IMR-90 (cell line): ENCODE data around the gene TIMM29. TPM values are rescaled to one million over a fixed set of nuclear protein-coding genes. Genes with fewer than 3 reads are reported as not detected.

Source experiments
- ATAC-seq: fragments of 200-7000 bp; cut with Tn5 transposase; 2 replicates; pipeline ENCODE4 v1.9.1; 2020; ENCODE audit warnings: low read depth, mild to moderate bottlenecking, moderate library complexity
- BruUV-seq: library from RNA; stranded (reverse); fragments of 400-500 nt; replicated peaks from 2 replicates; lab custom pipeline; 2021; lab: Mats Ljungman, UMichigan
- CTCF ChIA-PET: fragments of 300-600 bp; formaldehyde crosslinking; extraction: SDS; loops from one replicate; lab custom pipeline; 2021; ENCODE audit warnings: antibody characterized with exemption; lab: Yijun Ruan, JAX
- POLR2A ChIA-PET: fragments of 300-600 bp; sonication (Branson Sonifier 250); formaldehyde crosslinking; loops from one replicate; lab custom pipeline; 2022; ENCODE audit warnings: antibody characterized with exemption; ENCODE audit not compliant: unreplicated experiment; lab: Charles Lee
- DNase-seq: peaks from one replicate; pipeline ENCODE4 v3.0.0; 2013
- H2AFZ ChIP-seq: replicated peaks from 2 replicates; pipeline ENCODE3; 2013; ENCODE audit warnings: low read length, mild to moderate bottlenecking; ENCODE audit not compliant: poor library complexity
- H2AK5ac ChIP-seq: 2 replicates; pipeline ENCODE4 v1.6.1; 2013; ENCODE audit warnings: low read depth, low read length, inconsistent platforms
- H2AK9ac ChIP-seq: replicated peaks from 2 replicates; pipeline ENCODE3; 2013; ENCODE audit warnings: mild to moderate bottlenecking, low read depth, low read length, moderate library complexity; ENCODE audit not compliant: poor library complexity
- H2BK120ac ChIP-seq: 2 replicates; pipeline ENCODE4 v1.6.1; 2013; ENCODE audit warnings: low read depth, low read length, inconsistent platforms
- H2BK15ac ChIP-seq: 3 replicates; pipeline ENCODE4 v1.6.1; 2013; ENCODE audit warnings: low read depth, low read length, inconsistent platforms
- H2BK20ac ChIP-seq: 2 replicates; pipeline ENCODE4 v1.6.1; 2013; ENCODE audit warnings: low read depth, mild to moderate bottlenecking, inconsistent platforms, low read length, moderate library complexity
- H2BK5ac ChIP-seq: 2 replicates; pipeline ENCODE4 v1.6.1; 2013; ENCODE audit warnings: mild to moderate bottlenecking, low read depth, low read length, inconsistent platforms; ENCODE audit not compliant: poor library complexity, severe bottlenecking
- H3K14ac ChIP-seq: replicated peaks from 2 replicates; pipeline ENCODE4 v1.6.1; 2013; ENCODE audit warnings: low read depth, low read length, inconsistent platforms
- H3K18ac ChIP-seq: 2 replicates; pipeline ENCODE4 v1.6.1; 2013; ENCODE audit warnings: low read depth, low read length, control low read depth
- H3K23ac ChIP-seq: 2 replicates; pipeline ENCODE4 v1.6.1; 2013; ENCODE audit warnings: low read depth, low read length, inconsistent platforms
- H3K27ac ChIP-seq: 2 replicates; pipeline ENCODE4 v1.5.1; 2013; ENCODE audit warnings: mild to moderate bottlenecking, control low read depth, low read length; ENCODE audit not compliant: insufficient read depth
- H3K27me3 ChIP-seq: 2 replicates; pipeline ENCODE4 v1.6.1; 2013; ENCODE audit warnings: low read length; ENCODE audit not compliant: control insufficient read depth, insufficient read depth
- H3K36me3 ChIP-seq: 2 replicates; pipeline ENCODE4 v1.6.1; 2013; ENCODE audit warnings: low read length, mixed read lengths; ENCODE audit not compliant: control insufficient read depth, insufficient read depth
- H3K4ac ChIP-seq: 2 replicates; pipeline ENCODE4 v1.6.1; 2013; ENCODE audit warnings: low read depth, low read length, inconsistent platforms
- H3K4me1 ChIP-seq: 2 replicates; pipeline ENCODE4 v1.6.1; 2013; ENCODE audit warnings: low read length, mixed read lengths; ENCODE audit not compliant: control insufficient read depth, insufficient read depth
- H3K4me2 ChIP-seq: 2 replicates; pipeline ENCODE4 v1.6.1; 2013; ENCODE audit warnings: low read depth, mild to moderate bottlenecking, control low read depth, low read length, moderate library complexity
- H3K4me3 ChIP-seq: 2 replicates; pipeline ENCODE4 v1.5.1; 2013; ENCODE audit warnings: low read depth, mild to moderate bottlenecking, control low read depth, low read length, moderate library complexity; ENCODE audit not compliant: insufficient read depth
- H3K56ac ChIP-seq: 2 replicates; pipeline ENCODE4 v1.6.1; 2013; ENCODE audit warnings: low read length, inconsistent platforms; ENCODE audit not compliant: insufficient read depth; ENCODE audit errors: extremely low read depth
- H3K79me1 ChIP-seq, 2 experiments: 2 replicates each; pipeline ENCODE4 v1.6.1; 2013; ENCODE audit warnings: low read length in 2 of 2, inconsistent platforms in 1 of 2, low read depth in 1 of 2
- H3K9ac ChIP-seq: 2 replicates; pipeline ENCODE4 v1.6.1; 2013; ENCODE audit warnings: low read depth, low read length, control low read depth
- H3K9me1 ChIP-seq: 2 replicates; pipeline ENCODE4 v1.6.1; 2013; ENCODE audit warnings: low read length, inconsistent platforms; ENCODE audit not compliant: insufficient read depth
- H3K9me3 ChIP-seq: 2 replicates; pipeline ENCODE4 v1.6.1; 2013; ENCODE audit warnings: low read length; ENCODE audit not compliant: control insufficient read depth, insufficient read depth
- H4K20me1 ChIP-seq: 2 replicates; pipeline ENCODE4 v1.6.1; 2013; ENCODE audit warnings: low read length, inconsistent platforms; ENCODE audit not compliant: insufficient read depth
- H4K5ac ChIP-seq: 2 replicates; pipeline ENCODE4 v1.6.1; 2013; ENCODE audit warnings: mild to moderate bottlenecking, low read depth, low read length, control low read depth
- H4K8ac ChIP-seq, 2 experiments: 2 replicates each; pipeline ENCODE4 v1.6.1; 2013; ENCODE audit warnings: low read depth in 2 of 2, low read length in 2 of 2, control low read depth in 1 of 2, inconsistent platforms in 1 of 2
- H4K91ac ChIP-seq: 2 replicates; pipeline ENCODE4 v1.6.1; 2013; ENCODE audit warnings: low read depth, low read length, inconsistent platforms; ENCODE audit not compliant: insufficient read depth
- MAZ ChIP-seq: IDR thresholded peaks from 2 replicates; pipeline ENCODE4 v1.6.1; 2012; ENCODE audit warnings: low read depth, mild to moderate bottlenecking, low read length, improper control_type of control experiment, moderate library complexity, borderline replicate concordance
- POLR2A ChIP-seq: IDR thresholded peaks from 2 replicates; pipeline ENCODE4 v1.6.1; 2012; ENCODE audit warnings: mild to moderate bottlenecking, low read depth, low read length
- USF2 ChIP-seq: fragments of 150-350 bp; IDR thresholded peaks from 2 replicates; pipeline ENCODE4 v1.6.1; 2017; ENCODE audit warnings: mild to moderate bottlenecking, antibody characterized with exemption, low read length, low read depth
- WGBS, 2 experiments: methylation state at CpG; one replicate each; pipeline versions ENCODE4 v1.1.5 to v1.1.7; 2013; ENCODE audit warnings: missing lambda C conversion rate in 2 of 2; ENCODE audit not compliant: insufficient read length in 1 of 2; ENCODE audit errors: extremely low coverage in 2 of 2; 5-methylcytosine and 5-hydroxymethylcytosine counted together
- dilution Hi-C: fragments of 300-500 bp; cut with HindIII; formaldehyde crosslinking; loops from one replicate; pipeline ENCODE4 v1.14.3; 2018; ENCODE audit warnings: low sequenced_read_pairs; ENCODE audit not compliant: unreplicated experiment
- in situ Hi-C: fragments of 300-500 bp; cut with MboI; formaldehyde crosslinking; loops from 3 replicates; pipeline ENCODE4 v1.14.3; 2019; ENCODE audit warnings: low sequenced_read_pairs, inconsistent platforms, mixed read lengths
- intact Hi-C: fragments of 100-400 bp; cut with micrococcal nuclease; formaldehyde crosslinking; loops from 2 replicates; pipeline ENCODE4 v1.10.0; 2022
- polyA plus RNA-seq, 3 experiments: library from polyadenylated mRNA; depleted of rRNA; stranded (reverse); fragments of >200 nt; gene quantifications; 2 replicates each; pipeline ENCODE4 v1.2.3, GENCODE V29; 2012; ENCODE audit warnings: low replicate concordance in 1 of 3
- total RNA-seq: library from RNA; depleted of rRNA; stranded (reverse); fragments of >200 nt; gene quantifications from 2 replicates; pipeline ENCODE4 v1.2.3, GENCODE V29; 2012
- TF ChIP-seq, protein P1 (sequence below): conservative IDR thresholded peaks from 2 replicates; pipeline ENCODE4 v1.5.1; 2012; ENCODE audit warnings: mild to moderate bottlenecking, low read depth, low read length, improper control_type of control experiment

TIMM29 gene
- total and polyA plus RNA-seq, 2 of the 4 experiments (the other 2 are of a cell fraction): 9.3 to 13.4 TPM

DNA sequence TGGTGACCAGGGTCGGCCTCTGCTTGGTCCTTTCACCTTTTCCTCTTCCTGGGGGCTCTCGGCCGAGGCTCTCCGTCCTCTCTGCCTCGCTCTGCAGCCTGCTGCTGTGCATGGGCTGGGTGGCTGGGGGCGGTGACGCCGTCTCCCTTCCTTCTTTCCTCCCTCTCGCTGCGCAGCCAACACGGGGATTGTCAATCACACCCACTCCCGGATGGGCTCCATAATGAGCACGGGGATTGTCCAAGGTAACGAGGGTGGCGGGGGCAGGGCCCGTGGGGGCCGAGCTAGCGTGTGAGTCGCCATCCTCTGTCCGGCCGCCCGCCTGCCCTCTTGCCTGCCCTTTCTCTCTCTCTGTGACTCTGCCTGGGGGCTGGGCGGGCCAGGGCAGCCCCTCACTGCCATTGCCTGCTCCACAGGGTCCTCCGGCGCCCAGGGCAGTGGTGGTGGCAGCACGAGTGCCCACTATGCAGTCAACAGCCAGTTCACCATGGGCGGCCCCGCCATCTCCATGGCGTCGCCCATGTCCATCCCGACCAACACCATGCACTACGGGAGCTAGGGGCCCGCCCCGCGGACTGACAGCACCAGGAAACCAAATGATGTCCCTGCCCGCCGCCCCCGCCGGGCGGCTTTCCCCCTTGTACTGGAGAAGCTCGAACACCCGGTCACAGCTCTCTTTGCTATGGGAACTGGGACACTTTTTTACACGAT, 7.3 kb upstream of the TIMM29 start:
- 0 out of 2 replicates have a peak, but pooled peaks have one; percentile 5 for ATAC-seq

More for the DNA sequence above, 7.3 kb upstream of the TIMM29 start:
- WGBS, 2 experiments: 89% methylated on average over 32 of the region's 43 CpGs; no CpG with 5 or more reads in 1 of the 2 experiments
- Histone ChIP-seq H3K9me1 (no peaks in the 10 kb centered on the region), H2BK20ac (no peak overlapping the region), H2BK120ac (no peak overlapping the region), H4K5ac (no peak overlapping the region), H3K23ac (no peak overlapping the region), H2BK15ac (no peak overlapping the region), H3K4me2 (no peak overlapping the region), H3K9me3 (no peaks in the 10 kb centered on the region), H2AFZ (no peak overlapping the region), H3K14ac (no peak overlapping the region), H3K18ac (no peak overlapping the region), H3K4me1 (no peaks in the 10 kb centered on the region), H2BK5ac (no peak overlapping the region), H4K8ac (no peak overlapping the region), H3K79me1 (peaks cover 4 to 10% of the 10 kb centered on the region in 2 experiments; a peak in 3 of 4 replicates), H3K4me3 (no peak overlapping the region), H2AK5ac (no peak overlapping the region), H3K27ac (no peak overlapping the region), H4K91ac (no peak overlapping the region), H3K27me3 (no peaks in the 10 kb centered on the region), H3K4ac (no peak overlapping the region), H3K56ac (no peak overlapping the region), H2AK9ac (no peak overlapping the region), H3K36me3 (peaks cover 64% of the 10 kb centered on the region), H3K9ac (no peak overlapping the region), H4K20me1 (0 out of 2 replicates have a peak, but pooled peaks cover 5% of the 10 kb centered on the region)
- dilution Hi-C loops: no loop called here
- intact Hi-C loops: no loop called here
- DNase-seq: no peak
- BruUV-seq: no TSS peak
- ChIA-PET POLR2A (no interaction called here), CTCF (no interaction called here)
- TF ChIP-seq MAZ (no peak), POLR2A (no peak), USF2 (no peak)
- TF ChIP-seq, protein P1, sequence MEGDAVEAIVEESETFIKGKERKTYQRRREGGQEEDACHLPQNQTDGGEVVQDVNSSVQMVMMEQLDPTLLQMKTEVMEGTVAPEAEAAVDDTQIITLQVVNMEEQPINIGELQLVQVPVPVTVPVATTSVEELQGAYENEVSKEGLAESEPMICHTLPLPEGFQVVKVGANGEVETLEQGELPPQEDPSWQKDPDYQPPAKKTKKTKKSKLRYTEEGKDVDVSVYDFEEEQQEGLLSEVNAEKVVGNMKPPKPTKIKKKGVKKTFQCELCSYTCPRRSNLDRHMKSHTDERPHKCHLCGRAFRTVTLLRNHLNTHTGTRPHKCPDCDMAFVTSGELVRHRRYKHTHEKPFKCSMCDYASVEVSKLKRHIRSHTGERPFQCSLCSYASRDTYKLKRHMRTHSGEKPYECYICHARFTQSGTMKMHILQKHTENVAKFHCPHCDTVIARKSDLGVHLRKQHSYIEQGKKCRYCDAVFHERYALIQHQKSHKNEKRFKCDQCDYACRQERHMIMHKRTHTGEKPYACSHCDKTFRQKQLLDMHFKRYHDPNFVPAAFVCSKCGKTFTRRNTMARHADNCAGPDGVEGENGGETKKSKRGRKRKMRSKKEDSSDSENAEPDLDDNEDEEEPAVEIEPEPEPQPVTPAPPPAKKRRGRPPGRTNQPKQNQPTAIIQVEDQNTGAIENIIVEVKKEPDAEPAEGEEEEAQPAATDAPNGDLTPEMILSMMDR: no peak
- in situ Hi-C loops: no loop called here
